Esophagus squamous epithelium (tissue), 5 donors: ENCODE data around the gene LSM14B. TPM values are rescaled to one million over a fixed set of nuclear protein-coding genes. Genes with fewer than 3 reads are reported as not detected.

Experiments
- DNase-seq: peaks from one replicate; lab custom pipeline; 2025; lab: John Stamatoyannopoulos, UW
- H3K27ac ChIP-seq, 4 donors: fragments of 200-600 bp; sonication (generic); one replicate each; pipeline ENCODE4 v1.5.1; 2016 to 2019; ENCODE audit warnings: mild to moderate bottlenecking in 1 of 4
- H3K27me3 ChIP-seq, 4 donors: fragments of 200-600 bp; sonication (generic); 1 replicate in 3 of 4; 2 replicates in 1 of 4; pipeline versions ENCODE4 v1.5.1 to v1.6.0; 2017 to 2021; ENCODE audit warnings: antibody characterized with exemption in 1 of 4
- H3K36me3 ChIP-seq, 3 donors: fragments of 200-600 bp; sonication (generic); one replicate each; pipeline ENCODE4 v1.5.1; 2016 to 2019
- H3K4me1 ChIP-seq, 3 donors: fragments of 200-600 bp; sonication (generic); one replicate each; pipeline ENCODE4 v1.5.1; 2017 to 2019
- H3K4me3 ChIP-seq, 4 donors: fragments of 200-600 bp; sonication (generic); 1 replicate in 3 of 4; 2 replicates in 1 of 4; pipeline ENCODE4 v1.5.1; 2016 to 2019; ENCODE audit warnings: mild to moderate bottlenecking in 2 of 4, moderate library complexity in 1 of 4
- H3K9me3 ChIP-seq, 3 donors: fragments of 200-600 bp; sonication (generic); one replicate each; pipeline ENCODE4 v1.5.1; 2016 to 2019
- CTCF ChIP-seq, 6 experiments: fragments of 450-650 bp in 4 of 6; fragments of 200-600 bp in 2 of 6; sonication (generic) in 2 of 6; IDR thresholded peaks; one replicate each; pipeline ENCODE4 v1.5.1; 2016 to 2019; ENCODE audit warnings: antibody characterized with exemption in 6 of 6, mild to moderate bottlenecking in 4 of 6, moderate library complexity in 4 of 6
- POLR2A ChIP-seq, 4 donors: fragments of 450-650 bp; IDR thresholded peaks; one replicate each; pipeline ENCODE4 v1.6.1; 2017; ENCODE audit warnings: antibody characterized with exemption in 4 of 4, mild to moderate bottlenecking in 4 of 4, moderate library complexity in 3 of 4
- WGBS, 2 donors: methylation state at CpG; one replicate each; pipeline ENCODE4 v1.1.5; 2018; 5-methylcytosine and 5-hydroxymethylcytosine counted together
- intact Hi-C: fragments of 100-400 bp; cut with DNase I; formaldehyde crosslinking; loops from one replicate; pipeline ENCODE4 v1.15.0; 2022
- total RNA-seq, 4 donors: library from RNA; depleted of rRNA; stranded (reverse); fragments of >200 nt; gene quantifications; one replicate each; pipeline ENCODE4 v1.1.0, GENCODE V29; 2016
- donor health status: DM: yes; HTN: yes; CAD: no.

The LSM14B gene
- total RNA-seq, 4 donors from 2014 or later: 18.1 to 30.5 (median 21.7) TPM

GRCh38 chr20:62137478-62138203 lies 15.4 kb downstream of the LSM14B start:
- H3K36me3 ChIP-seq: peaks cover 41 to 80% (median 46%) of the 10 kb centered on the region in 3 donors
- no peak for DNase-seq
- 73 to 80% methylated on average over 6 to 8 of the region's 8 CpGs for WGBS, 2 donors
- no peak overlapping the region for H3K4me3 ChIP-seq
- TF ChIP-seq CTCF (IDR thresholded peaks at IDR 0.05) (no peak), POLR2A (IDR thresholded peaks at IDR 0.05) (no peak)
- no peak overlapping the region for H3K27ac ChIP-seq
- no peaks in the 10 kb centered on the region for H3K9me3 ChIP-seq
- H3K4me1 ChIP-seq: peaks cover 13 to 53% (median 22%) of the 10 kb centered on the region in 3 donors
- intact Hi-C loops: loop anchor here (5.0 kb wide), 1 partner anchor 125 kb away; no protein-coding TSS in a partner anchor
- no peaks in the 10 kb centered on the region for H3K27me3 ChIP-seq

GRCh38 chr20:62138204-62138543 lies 15.9 kb downstream of the LSM14B start:
- DNase-seq: no peak

GRCh38 chr20:62138912-62139311 lies 16.6 kb downstream of the LSM14B start:
- WGBS, 2 donors: 83 to 98% methylated on average over 9 to 10 of the region's 10 CpGs
- Histone ChIP-seq H3K27me3 (no peaks in the 10 kb centered on the region), H3K4me1 (peaks cover 13 to 40% (median 22%) of the 10 kb centered on the region in 3 donors), H3K9me3 (no peaks in the 10 kb centered on the region), H3K4me3 (no peak overlapping the region), H3K36me3 (peaks cover 34 to 67% (median 44%) of the 10 kb centered on the region in 3 donors), H3K27ac (no peak overlapping the region)
- TF ChIP-seq CTCF (IDR thresholded peaks at IDR 0.05): no peak
- no peak for TF ChIP-seq POLR2A (IDR thresholded peaks at IDR 0.05)
- intact Hi-C loops: loop anchor here (5.0 kb wide), 1 partner anchor 127 kb away; no protein-coding TSS in a partner anchor
- DNase-seq: no peak

More at GRCh38 chr20:62138204-62138543, 15.9 kb downstream of the LSM14B start:
- Histone ChIP-seq H3K36me3 (peaks cover 37 to 74% (median 46%) of the 10 kb centered on the region in 3 donors), H3K4me1 (peaks cover 13 to 48% (median 22%) of the 10 kb centered on the region in 3 donors), H3K9me3 (no peaks in the 10 kb centered on the region), H3K27ac (no peak overlapping the region), H3K27me3 (no peaks in the 10 kb centered on the region), H3K4me3 (no peak overlapping the region)
- TF ChIP-seq POLR2A (IDR thresholded peaks at IDR 0.05): no peak
- no peak for TF ChIP-seq CTCF (IDR thresholded peaks at IDR 0.05)
- intact Hi-C loops: loop anchor here (5.0 kb wide), 1 partner anchor 126 kb away; no protein-coding TSS in a partner anchor
- 76 to 82% methylated on average over 8 to 9 of the region's 11 CpGs for WGBS, 2 donors

- TF ChIP-seq CTCF (IDR thresholded peaks at IDR 0.05): no peak
- TF ChIP-seq POLR2A (IDR thresholded peaks at IDR 0.05): no peak
- H3K4me1 ChIP-seq: peaks cover 15 to 36% (median 20%) of the 10 kb centered on the region in 3 donors
- DNase-seq: no peak
- H3K27ac ChIP-seq: no peak overlapping the region
- WGBS, 2 donors: 88 to 93% methylated on average over 2 to 12 of the region's 13 CpGs
- intact Hi-C loops: loop anchor here (5.0 kb wide), 1 partner anchor 127 kb away; no protein-coding TSS in a partner anchor
- no peaks in the 10 kb centered on the region for H3K27me3 ChIP-seq
- H3K36me3 ChIP-seq: peaks cover 34 to 60% (median 37%) of the 10 kb centered on the region in 3 donors
- H3K9me3 ChIP-seq: no peaks in the 10 kb centered on the region
- H3K4me3 ChIP-seq: no peak overlapping the region
These were observed 17.4 kb downstream of the LSM14B start for GRCh38 chr20:62139636-62140035.

GRCh38 chr20:62141043-62141396 lies 18.7 kb downstream of the LSM14B start:
- Histone ChIP-seq H3K4me3 (peak overlapping the region in 2 of 4 donors; percentile 76 to 99), H3K27ac (peak overlapping the region; percentile 92 to 100 (median 99)), H3K9me3 (no peaks in the 10 kb centered on the region), H3K27me3 (no peaks in the 10 kb centered on the region), H3K36me3 (peaks cover 28 to 46% (median 29%) of the 10 kb centered on the region in 3 donors), H3K4me1 (peaks cover 24 to 46% (median 26%) of the 10 kb centered on the region in 3 donors)
- WGBS, 2 donors: 44 to 50% methylated on average over 7 of the region's 7 CpGs
- TF ChIP-seq POLR2A (IDR thresholded peaks at IDR 0.05) (no peak), CTCF (IDR thresholded peaks at IDR 0.05) (no peak)
- intact Hi-C loops: no loop called here
- DNase-seq: no peak
